Trophoblast cell (in vitro differentiated cells and primary cell): ENCODE measurements around the gene LCOR.
A peak's percentile ranks its signal among the peaks of the same experiment; 100 is the strongest.

Source experiments
- DNase-seq, 2 donors: peaks; one replicate each; pipeline ENCODE4 v3.0.0-alpha.2; 2016
- H2AFZ ChIP-seq: 2 replicates; pipeline ENCODE4 v1.6.1; 2013; ENCODE audit warnings: low read length, moderate library complexity, mild to moderate bottlenecking; ENCODE audit not compliant: insufficient read depth, poor library complexity
- H2AK5ac ChIP-seq: 2 replicates; pipeline ENCODE4 v1.6.1; 2013; ENCODE audit warnings: mild to moderate bottlenecking, low read length
- H2BK120ac ChIP-seq: 2 replicates; pipeline ENCODE4 v1.6.1; 2013; ENCODE audit warnings: low read length, mild to moderate bottlenecking, moderate library complexity; ENCODE audit not compliant: insufficient read depth, poor library complexity
- H2BK12ac ChIP-seq: 2 replicates; pipeline ENCODE4 v1.6.1; 2013; ENCODE audit warnings: mild to moderate bottlenecking, low read length, moderate library complexity
- H2BK5ac ChIP-seq: 2 replicates; pipeline ENCODE4 v1.6.1; 2013; ENCODE audit warnings: low read length, low read depth, moderate library complexity, mild to moderate bottlenecking; ENCODE audit not compliant: poor library complexity
- H3K14ac ChIP-seq: 2 replicates; pipeline ENCODE4 v1.6.1; 2013; ENCODE audit warnings: mild to moderate bottlenecking, low read length
- H3K18ac ChIP-seq: 2 replicates; pipeline ENCODE4 v1.6.1; 2013; ENCODE audit warnings: mild to moderate bottlenecking, low read length
- H3K23ac ChIP-seq: 2 replicates; pipeline ENCODE4 v1.6.1; 2013; ENCODE audit warnings: low read length
- H3K27ac ChIP-seq: 2 replicates; pipeline ENCODE4 v1.5.1; 2013; ENCODE audit warnings: low read depth, mild to moderate bottlenecking, inconsistent platforms, low read length, moderate library complexity
- H3K27me3 ChIP-seq: 2 replicates; pipeline ENCODE4 v1.6.1; 2013; ENCODE audit warnings: inconsistent platforms, mild to moderate bottlenecking, low read length, moderate library complexity; ENCODE audit not compliant: insufficient read depth
- H3K36me3 ChIP-seq, 2 experiments: 1 replicate in 1 of 2; 2 replicates in 1 of 2; pipeline ENCODE4 v1.6.1; 2013; ENCODE audit warnings: low read length in 2 of 2, mild to moderate bottlenecking in 2 of 2, moderate library complexity in 1 of 2; ENCODE audit not compliant: insufficient read depth in 2 of 2, control insufficient read depth in 1 of 2
- H3K4ac ChIP-seq: 2 replicates; pipeline ENCODE4 v1.6.1; 2013; ENCODE audit warnings: low read depth, mild to moderate bottlenecking, low read length, moderate library complexity
- H3K4me1 ChIP-seq, 2 experiments: 1 replicate in 1 of 2; 2 replicates in 1 of 2; pipeline ENCODE4 v1.6.1; 2013; ENCODE audit warnings: low read length in 2 of 2, mild to moderate bottlenecking in 2 of 2, moderate library complexity in 1 of 2; ENCODE audit not compliant: insufficient read depth in 2 of 2, control insufficient read depth in 1 of 2
- H3K4me2 ChIP-seq: 2 replicates; pipeline ENCODE4 v1.6.1; 2013; ENCODE audit warnings: inconsistent platforms, mild to moderate bottlenecking, low read length, moderate library complexity
- H3K4me3 ChIP-seq: 2 replicates; pipeline ENCODE4 v1.5.1; 2013; ENCODE audit warnings: mild to moderate bottlenecking, low read depth, low read length, inconsistent platforms
- H3K79me1 ChIP-seq: one replicate; pipeline ENCODE4 v1.6.1; 2013; ENCODE audit warnings: low read length
- H3K79me2 ChIP-seq: 2 replicates; pipeline ENCODE4 v1.6.1; 2013; ENCODE audit warnings: low read length, mild to moderate bottlenecking; ENCODE audit not compliant: control insufficient read depth, insufficient read depth, poor library complexity
- H3K9ac ChIP-seq: 2 replicates; pipeline ENCODE4 v1.6.1; 2013; ENCODE audit warnings: mild to moderate bottlenecking, low read length
- H3K9me3 ChIP-seq: 2 replicates; pipeline ENCODE4 v1.6.1; 2013; ENCODE audit warnings: low read depth, mild to moderate bottlenecking, control low read depth, inconsistent platforms, low read length; ENCODE audit not compliant: insufficient read depth
- H4K12ac ChIP-seq: 2 replicates; pipeline ENCODE4 v1.6.1; 2013; ENCODE audit warnings: low read depth, mild to moderate bottlenecking, low read length, moderate library complexity
- H4K8ac ChIP-seq: 2 replicates; pipeline ENCODE4 v1.6.1; 2013; ENCODE audit warnings: low read depth, mild to moderate bottlenecking, low read length, moderate library complexity
- H4K91ac ChIP-seq: one replicate; pipeline ENCODE4 v1.6.1; 2013; ENCODE audit warnings: low read depth, mild to moderate bottlenecking, low read length, moderate library complexity
- WGBS: extraction: QIAGEN DNeasy Blood & Tissue Kit; methylation state at CpG from one replicate; pipeline ENCODE4 v1.1.7; 2013; ENCODE audit warnings: missing lambda C conversion rate; ENCODE audit not compliant: insufficient read length, insufficient coverage; ENCODE audit errors: extremely low coverage; 5-methylcytosine and 5-hydroxymethylcytosine counted together

Gene LCOR

DNA sequence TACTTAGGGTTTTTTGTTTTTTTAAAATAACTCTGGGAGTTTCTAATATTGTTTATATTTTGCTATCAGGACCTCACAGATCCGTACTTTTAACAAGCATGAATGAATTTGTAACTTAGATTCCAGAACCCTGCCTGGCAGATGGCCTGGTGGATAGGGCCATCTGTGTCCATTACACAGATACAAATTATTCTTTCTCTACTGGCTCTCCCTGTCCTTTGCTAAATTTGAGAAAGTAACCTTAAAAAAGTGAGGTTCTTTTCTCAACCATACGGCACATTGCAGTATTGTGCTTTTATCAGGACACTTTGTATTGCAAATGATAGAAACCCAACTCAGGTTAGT is 26.6 kb downstream of the LCOR start:
- no peak overlapping the region for H3K4ac ChIP-seq
- H2BK5ac ChIP-seq: no peak overlapping the region
- peaks cover 2 to 3% of the 10 kb centered on the region in 2 experiments for H3K36me3 ChIP-seq
- H3K79me1 ChIP-seq: no peaks in the 10 kb centered on the region
- no peak overlapping the region for H2BK120ac ChIP-seq
- no peak overlapping the region for H3K14ac ChIP-seq
- no peak overlapping the region for H3K4me3 ChIP-seq
- no peaks in the 10 kb centered on the region for H3K27me3 ChIP-seq
- no peak overlapping the region for H3K4me2 ChIP-seq
- no peak overlapping the region for H4K91ac ChIP-seq
- no peak overlapping the region for H3K23ac ChIP-seq
- H4K12ac ChIP-seq: no peak overlapping the region
- no peaks in the 10 kb centered on the region for H3K79me2 ChIP-seq
- DNase-seq: no peak
- H3K27ac ChIP-seq: no peak overlapping the region
- no peak overlapping the region for H2AK5ac ChIP-seq
- WGBS: no CpG with 5 or more reads among the region's 2 CpGs
- no peak overlapping the region for H4K8ac ChIP-seq
- no peaks in the 10 kb centered on the region for H3K9me3 ChIP-seq
- H2AFZ ChIP-seq: no peak overlapping the region
- no peaks in the 10 kb centered on the region for H3K4me1 ChIP-seq
- H2BK12ac ChIP-seq: no peak overlapping the region
- H3K9ac ChIP-seq: no peak overlapping the region
- no peak overlapping the region for H3K18ac ChIP-seq

GRCh38 chr10:96860631-96861277 is 28.7 kb downstream of the LCOR start:
- H2BK12ac ChIP-seq: no peak overlapping the region
- no peak overlapping the region for H3K4me2 ChIP-seq
- H3K9me3 ChIP-seq: no peaks in the 10 kb centered on the region
- DNase-seq: no peak
- no peak overlapping the region for H4K8ac ChIP-seq
- no peak overlapping the region for H4K12ac ChIP-seq
- H3K9ac ChIP-seq: no peak overlapping the region
- no peak overlapping the region for H2AFZ ChIP-seq
- H3K27me3 ChIP-seq: no peaks in the 10 kb centered on the region
- no peak overlapping the region for H3K4ac ChIP-seq
- H3K23ac ChIP-seq: no peak overlapping the region
- no peak overlapping the region for H2BK5ac ChIP-seq
- peaks cover 0 to 2% of the 10 kb centered on the region in 2 experiments for H3K4me1 ChIP-seq
- H2AK5ac ChIP-seq: no peak overlapping the region
- no peak overlapping the region for H3K14ac ChIP-seq
- H3K4me3 ChIP-seq: no peak overlapping the region
- H2BK120ac ChIP-seq: no peak overlapping the region
- no peak overlapping the region for H4K91ac ChIP-seq
- no peaks in the 10 kb centered on the region for H3K79me2 ChIP-seq
- H3K27ac ChIP-seq: no peak overlapping the region
- no peaks in the 10 kb centered on the region for H3K79me1 ChIP-seq
- H3K18ac ChIP-seq: no peak overlapping the region
- WGBS: no CpG with 5 or more reads among the region's 5 CpGs
- H3K36me3 ChIP-seq: peaks cover 2 to 3% of the 10 kb centered on the region in 2 experiments

DNA sequence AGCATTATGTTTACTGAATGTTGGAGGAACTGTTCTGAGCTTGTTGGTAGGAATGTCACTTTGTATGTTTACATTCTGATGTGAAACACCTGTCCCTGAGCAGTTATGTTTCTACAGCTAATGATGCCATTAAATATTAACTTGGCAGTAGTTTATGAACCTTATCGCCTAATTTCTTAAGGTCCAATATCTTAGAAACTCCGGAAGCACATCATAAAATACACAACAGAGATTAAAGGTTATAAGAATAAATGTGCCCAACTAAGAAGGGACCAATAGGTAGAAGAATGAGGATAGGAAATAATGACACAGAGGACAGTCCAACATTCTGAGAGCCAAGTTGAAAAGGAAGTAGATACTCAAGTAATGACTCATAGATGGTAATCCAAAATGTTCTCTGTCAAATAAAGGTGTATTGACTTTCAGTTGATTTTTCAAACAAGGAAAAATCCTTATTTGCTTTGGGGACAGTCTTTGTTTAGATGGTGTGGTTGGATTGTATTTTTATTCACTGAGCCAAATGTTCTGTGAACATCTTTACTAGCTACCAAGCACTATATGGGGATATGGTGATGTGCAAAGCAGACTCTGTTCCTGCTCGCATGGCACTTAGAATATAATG is 31.9 kb downstream of the LCOR start:
- DNase-seq: peak in 1 of 2 donors; percentile 57
- Histone ChIP-seq H3K4ac (no peak overlapping the region), H3K79me2 (peaks cover 5% of the 10 kb centered on the region), H3K9me3 (no peaks in the 10 kb centered on the region), H3K36me3 (peaks cover 2 to 3% of the 10 kb centered on the region in 2 experiments), H3K4me3 (no peak overlapping the region), H4K8ac (no peak overlapping the region), H3K27me3 (no peaks in the 10 kb centered on the region), H3K79me1 (no peaks in the 10 kb centered on the region), H2BK5ac (no peak overlapping the region), H4K91ac (no peak overlapping the region), H3K14ac (no peak overlapping the region), H2AK5ac (no peak overlapping the region), H2BK120ac (no peak overlapping the region), H3K4me1 (peaks cover 0 to 2% of the 10 kb centered on the region in 2 experiments), H3K27ac (no peak overlapping the region), H2AFZ (no peak overlapping the region), H3K23ac (no peak overlapping the region), H4K12ac (no peak overlapping the region), H3K4me2 (no peak overlapping the region), H2BK12ac (no peak overlapping the region), H3K9ac (no peak overlapping the region), H3K18ac (no peak overlapping the region)
- WGBS: no CpG with 5 or more reads among the region's 3 CpGs

- H3K9ac ChIP-seq: no peak overlapping the region
- no peaks in the 10 kb centered on the region for H3K27me3 ChIP-seq
- H3K79me2 ChIP-seq: peaks cover 6% of the 10 kb centered on the region
- H2BK12ac ChIP-seq: no peak overlapping the region
- no peak overlapping the region for H4K8ac ChIP-seq
- H3K9me3 ChIP-seq: no peaks in the 10 kb centered on the region
- H3K79me1 ChIP-seq: no peaks in the 10 kb centered on the region
- H4K91ac ChIP-seq: no peak overlapping the region
- no peak for DNase-seq
- no peak overlapping the region for H2BK120ac ChIP-seq
- H2BK5ac ChIP-seq: no peak overlapping the region
- no peaks in the 10 kb centered on the region for H3K36me3 ChIP-seq
- no peak overlapping the region for H4K12ac ChIP-seq
- H3K23ac ChIP-seq: no peak overlapping the region
- H3K4me1 ChIP-seq: no peaks in the 10 kb centered on the region
- H3K14ac ChIP-seq: no peak overlapping the region
- H3K4ac ChIP-seq: no peak overlapping the region
- H2AK5ac ChIP-seq: no peak overlapping the region
- no peak overlapping the region for H3K27ac ChIP-seq
- H3K4me3 ChIP-seq: no peak overlapping the region
- H2AFZ ChIP-seq: no peak overlapping the region
- no peak overlapping the region for H3K4me2 ChIP-seq
- no peak overlapping the region for H3K18ac ChIP-seq
These were observed 41.0 kb downstream of the LCOR start for GRCh38 chr10:96873086-96873485.
